Heart left ventricle (tissue), 16 donors: ENCODE measurements around the gene PSMG1. TPM values are rescaled to one million over a fixed set of nuclear protein-coding genes. Genes with fewer than 3 reads are reported as not detected.

ENCODE experiments used
- ATAC-seq, 4 donors: fragments of 200-7000 bp; cut with Tn5 transposase; one replicate each; pipeline ENCODE4 v1.9.1; 2020 to 2022; ENCODE audit warnings: moderate library complexity in 4 of 4, mild to moderate bottlenecking in 3 of 4, moderate number of reproducible peaks in 1 of 4
- DNase-seq, 5 donors: peaks; one replicate each; pipeline ENCODE4 v3.0.0-alpha.2; 2020
- H3K27ac ChIP-seq, 12 donors: fragments of 200-600 bp; sonication (generic) in 4 of 12; one replicate each; pipeline versions ENCODE4 v1.5.0 to v1.8.0; 2016 to 2022; ENCODE audit warnings: mild to moderate bottlenecking in 2 of 12
- H3K27me3 ChIP-seq, 9 donors: fragments of 200-600 bp; sonication (generic) in 2 of 9; one replicate each; pipeline versions ENCODE4 v1.5.1 to v1.8.0; 2016 to 2022; ENCODE audit warnings: mild to moderate bottlenecking in 3 of 9
- H3K36me3 ChIP-seq, 9 donors: fragments of 200-600 bp; sonication (generic) in 2 of 9; one replicate each; pipeline versions ENCODE4 v1.5.0 to v1.8.0; 2018 to 2022; ENCODE audit warnings: mild to moderate bottlenecking in 2 of 9
- H3K4me1 ChIP-seq, 12 donors: fragments of 200-600 bp; sonication (generic) in 4 of 12; one replicate each; pipeline versions ENCODE4 v1.5.0 to v1.8.0; 2016 to 2022; ENCODE audit warnings: mild to moderate bottlenecking in 3 of 12
- H3K4me3 ChIP-seq, 12 donors: fragments of 200-600 bp; sonication (generic) in 4 of 12; one replicate each; pipeline versions ENCODE4 v1.5.0 to v1.8.0; 2017 to 2022; ENCODE audit warnings: mild to moderate bottlenecking in 9 of 12, moderate library complexity in 4 of 12
- H3K9me3 ChIP-seq, 12 donors: fragments of 200-600 bp; sonication (generic) in 4 of 12; one replicate each; pipeline versions ENCODE4 v1.5.0 to v1.8.0; 2016 to 2022; ENCODE audit warnings: mild to moderate bottlenecking in 1 of 12
- CTCF ChIP-seq, 12 donors: fragments of 200-600 bp; sonication (generic) in 4 of 12; IDR thresholded peaks; one replicate each; pipeline versions ENCODE4 v1.5.0 to v1.8.0; 2018 to 2022; ENCODE audit warnings: antibody characterized with exemption in 12 of 12, mild to moderate bottlenecking in 5 of 12
- POLR2A ChIP-seq, 2 donors: fragments of 450-650 bp; IDR thresholded peaks; one replicate each; pipeline ENCODE4 v1.6.1; 2017; ENCODE audit warnings: antibody characterized with exemption in 2 of 2, mild to moderate bottlenecking in 2 of 2, moderate library complexity in 2 of 2
- WGBS, 4 donors: extraction: QIAGEN DNeasy Blood & Tissue Kit in 2 of 4; methylation state at CpG; one replicate each; pipeline versions ENCODE4 v1.1.5 to v1.1.7; 2013 to 2018; 5-methylcytosine and 5-hydroxymethylcytosine counted together
- intact Hi-C, 10 donors: fragments of 100-400 bp; cut with DNase I; formaldehyde crosslinking; loops; one replicate each; pipeline versions ENCODE4 v1.11.1 to v1.14.2; 2022
- polyA plus RNA-seq, 2 donors: library from polyadenylated mRNA; stranded (reverse); fragments of 200-250 nt; gene quantifications; one replicate each; pipeline ENCODE4 v1.2.3, GENCODE V29; 2013
- total RNA-seq, 9 donors: library from RNA; depleted of rRNA in 2 of 9; stranded (reverse); fragments of >200 nt in 2 of 9; fragmentation: NEBNext Ultra II Directional in 3 of 9; extraction: Animal tissue kit (Norgen Biotek cat#: 25700) in 3 of 9; gene quantifications; one replicate each; pipeline versions ENCODE4 v1.1.0 to v1.2.4, GENCODE V29; 2016 to 2023
- donor health status: ischemic (EF 13 %, LVEDD 7.1; RV severe dilation, severe dysfunction).
- donor health status: healthy with polysubstance abuse.
- donor health status: DM: no; HTN: yes; CAD: no.
- donor health status: DM: no; HTN: no; CAD: no.
- donor health status: ischemic (EF 25% LVEDD 6.9; RV normal size, moderate dysfunction).
- donor health status: ischemic (EF 25% LVEDD 5.7; RV mildly dilated, moderate dysfunction).
- donor health status: healthy.
- donor health status: DM: yes; HTN: yes; CAD: no.
- donor health status: ischemic (EF 35%, LVEDD 5.7; RV mildly dilated, moderate dysfunction).
- donor health status: nonischemic (EF 11% LVEDD 7.7; RV severe dilation, severe dysfunction).
- donor health status: DM: yes; HTN: yes; CAD: no.
- donor health status: PGD.
- donor health status: ischemic (EF 29% LVEDD 5.4; RV normal size, mild dysfunction).
- donor health status: nonischemic (EF 23%, LVEDD 6.1; RV moderate dilation, normal function).

The PSMG1 gene
- total and polyA plus RNA-seq, 11 donors, result 12.0 to 35.2 (median 26.7) TPM

DNA sequence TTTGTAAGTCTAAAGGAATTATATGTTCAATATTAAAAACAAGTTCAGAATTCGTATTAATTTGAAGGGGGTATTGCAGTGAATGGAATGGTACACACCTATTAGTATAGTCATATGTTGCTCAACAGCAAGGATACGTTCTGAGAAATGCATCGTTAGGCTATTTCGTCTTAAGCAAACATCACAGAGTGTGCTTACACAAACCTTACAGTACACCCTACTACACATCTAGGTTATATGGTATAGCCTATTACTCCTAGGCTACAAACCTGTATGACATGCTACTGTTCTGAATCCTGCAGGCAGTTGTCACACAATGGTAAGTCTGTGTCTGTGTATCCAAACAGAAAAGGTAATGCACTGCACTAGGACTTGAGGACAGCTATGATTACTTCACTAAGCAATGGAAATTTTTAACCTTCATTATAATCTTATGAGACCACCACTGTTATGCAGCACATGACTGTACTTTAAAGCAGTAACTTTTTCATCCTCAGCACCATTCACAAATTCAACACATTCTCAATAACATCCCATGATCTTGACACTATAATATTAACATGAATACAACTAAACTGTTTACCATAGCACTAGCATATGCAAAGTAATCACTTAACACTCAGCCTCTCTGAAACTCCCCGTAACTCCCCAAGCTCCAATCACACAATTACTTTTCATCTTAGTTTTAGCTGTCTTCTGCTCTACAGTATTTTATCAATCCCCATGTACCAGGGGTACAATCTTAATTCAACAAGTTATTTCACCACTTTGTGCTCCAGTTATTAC is 14.4 kb upstream of the PSMG1 start:
- H3K36me3 ChIP-seq, result peaks cover 2 to 100% (median 91%) of the 10 kb centered on the region in 9 donors
- TF ChIP-seq CTCF (IDR thresholded peaks at IDR 0.05) (no peak), POLR2A (IDR thresholded peaks at IDR 0.05) (no peak)
- H3K27ac ChIP-seq, result no peak overlapping the region
- ATAC-seq, result no peak
- no peaks in the 10 kb centered on the region for H3K27me3 ChIP-seq
- H3K4me3 ChIP-seq, result no peak overlapping the region
- WGBS, 4 donors, result 81 to 90% (median 88%) methylated on average over 5 of the region's 5 CpGs
- intact Hi-C loops, result no loop called here
- DNase-seq, result no peak
- H3K9me3 ChIP-seq, result no peaks in the 10 kb centered on the region
- peaks cover 0 to 15% (median 0%) of the 10 kb centered on the region in 12 donors for H3K4me1 ChIP-seq

- DNase-seq, result no peak
- no peak for ATAC-seq
- TF ChIP-seq POLR2A (IDR thresholded peaks at IDR 0.05) (no peak), CTCF (IDR thresholded peaks at IDR 0.05) (no peak)
- Histone ChIP-seq H3K9me3 (no peaks in the 10 kb centered on the region), H3K4me1 (peaks cover 0 to 15% (median 0%) of the 10 kb centered on the region in 12 donors), H3K27ac (peak overlapping the region in 1 of 12 donors; percentile 34), H3K27me3 (no peaks in the 10 kb centered on the region), H3K4me3 (no peak overlapping the region), H3K36me3 (peaks cover 2 to 96% (median 84%) of the 10 kb centered on the region in 9 donors)
- intact Hi-C loops, result no loop called here
- WGBS, 4 donors, result 71 to 88% (median 83%) methylated on average over 1 of the region's 1 CpG
Observed at GRCh38 chr21:39196838-39197237, 13.6 kb upstream of the PSMG1 start.

- peaks cover 0 to 15% (median 0%) of the 10 kb centered on the region in 12 donors for H3K4me1 ChIP-seq
- TF ChIP-seq CTCF (IDR thresholded peaks at IDR 0.05), result no peak
- TF ChIP-seq POLR2A (IDR thresholded peaks at IDR 0.05), result no peak
- ATAC-seq, result no peak
- intact Hi-C loops, result no loop called here
- H3K4me3 ChIP-seq, result no peak overlapping the region
- H3K27me3 ChIP-seq, result no peaks in the 10 kb centered on the region
- 80 to 88% (median 82%) methylated on average over 7 of the region's 7 CpGs for WGBS, 4 donors
- H3K27ac ChIP-seq, result peak overlapping the region in 1 of 12 donors; percentile 34
- DNase-seq, result no peak
- H3K36me3 ChIP-seq, result peaks cover 2 to 94% (median 78%) of the 10 kb centered on the region in 9 donors
- no peaks in the 10 kb centered on the region for H3K9me3 ChIP-seq
Observed at GRCh38 chr21:39196310-39196709, 13.1 kb upstream of the PSMG1 start.

DNA sequence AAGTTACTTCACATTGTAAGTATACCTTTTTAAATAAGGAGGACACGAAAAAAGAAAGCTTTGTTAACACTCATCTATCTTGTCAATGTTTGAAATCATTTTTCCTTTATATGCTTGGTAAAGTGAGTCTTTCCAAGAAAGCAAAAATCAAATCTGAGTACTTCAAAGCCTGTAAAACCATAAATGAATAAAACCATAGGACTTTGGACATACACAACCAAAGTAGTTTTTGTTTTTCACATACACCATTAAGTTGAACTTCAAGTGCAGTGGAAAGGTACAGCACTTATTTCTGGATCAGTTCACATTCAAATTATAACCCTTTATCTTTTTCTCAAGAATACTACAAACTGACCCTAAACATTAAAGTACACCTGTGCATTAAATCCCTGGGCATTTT is 10.1 kb upstream of the PSMG1 start:
- Histone ChIP-seq H3K36me3 (peaks cover 0 to 68% (median 49%) of the 10 kb centered on the region in 9 donors), H3K9me3 (no peaks in the 10 kb centered on the region), H3K27me3 (no peaks in the 10 kb centered on the region), H3K27ac (no peak overlapping the region), H3K4me3 (no peak overlapping the region), H3K4me1 (peaks cover 0 to 15% (median 0%) of the 10 kb centered on the region in 12 donors)
- TF ChIP-seq POLR2A (IDR thresholded peaks at IDR 0.05), result no peak
- TF ChIP-seq CTCF (IDR thresholded peaks at IDR 0.05), result no peak
- 92 to 98% (median 97%) methylated on average over 1 of the region's 1 CpG for WGBS, 4 donors
- intact Hi-C loops, result no loop called here
- ATAC-seq (no peak), DNase-seq (no peak)
